ENCODE results near the gene ASAP2. TPM values are rescaled to one million over a fixed set of nuclear protein-coding genes. Genes with fewer than 3 reads are reported as not detected.

ASAP2 gene
- total RNA-seq = 10 to 100 TPM; 63.8 to 71.0 TPM
- long read RNA-seq, partial matches to known transcripts = 28 of 36 reads
- long read RNA-seq, other reads (novel, unspliced or antisense) = 7 of 36 reads

GRCh38 chr2:9205963-9206948 lies at the start of gene ASAP2:
Gene ASAP2 (plus strand): TSS chr2:9206812. CDS start chr2:9207105, 293 bp downstream.
- intact Hi-C loops (cut with DNase I, micrococcal nuclease) = loop anchor here in 1 of 2 donors (5.0 to 10.0 kb wide), 2 partner anchors 61 to 131 kb away; no protein-coding TSS in a partner anchor
- DNase-seq = peak; percentile 62 to 81
- peak; percentile 62 for ATAC-seq

DNA sequence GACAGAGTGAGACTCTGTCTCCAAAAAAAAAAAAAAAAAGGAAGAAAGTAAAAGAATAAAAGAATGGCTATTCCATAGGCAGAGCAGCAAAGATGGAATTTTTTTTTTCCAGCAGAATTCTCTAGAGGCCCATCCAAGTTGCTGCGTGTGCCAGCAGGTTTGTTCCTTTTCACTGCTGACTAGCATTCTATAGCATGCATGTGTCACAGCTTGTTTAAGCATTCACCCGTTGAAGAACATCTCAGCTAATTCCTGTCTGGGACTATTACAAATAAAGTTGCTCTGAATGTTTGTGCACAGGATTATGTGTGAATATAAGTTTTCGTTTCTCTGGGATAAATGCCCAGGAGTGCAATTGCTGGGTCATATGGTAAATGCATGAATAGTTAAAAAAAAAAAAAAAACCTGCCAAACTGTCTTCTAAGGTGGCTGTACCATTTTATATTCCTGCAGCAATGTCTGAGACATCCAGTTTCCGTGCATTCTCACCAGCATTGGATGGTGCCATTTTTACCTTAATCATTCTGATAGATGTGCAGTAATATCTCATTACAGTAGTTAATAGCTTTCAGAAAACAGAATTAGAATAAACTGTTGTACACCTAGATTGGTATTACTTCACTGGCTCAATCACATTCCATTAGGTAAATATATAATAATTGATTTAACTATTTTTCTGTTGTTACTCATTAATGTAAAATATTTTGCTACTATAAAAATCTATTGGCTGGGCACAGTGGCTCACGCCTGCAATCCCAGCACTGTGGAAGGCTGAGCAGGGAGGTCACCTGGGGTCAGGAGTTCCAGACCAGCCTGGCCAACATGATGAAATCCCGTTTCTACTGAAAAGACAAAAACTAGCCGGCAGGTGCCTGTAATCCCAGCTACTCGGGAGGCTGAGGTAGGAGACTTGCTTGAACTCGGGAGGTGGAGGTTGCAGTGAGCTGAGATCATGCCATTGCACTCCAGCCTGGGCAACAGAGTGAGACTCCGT lies 47.5 kb upstream of the ASAP2 start:
- ATAC-seq = no peak
- intact Hi-C loops (cut with DNase I, micrococcal nuclease) = no loop called here
- DNase-seq = no peak

DNA sequence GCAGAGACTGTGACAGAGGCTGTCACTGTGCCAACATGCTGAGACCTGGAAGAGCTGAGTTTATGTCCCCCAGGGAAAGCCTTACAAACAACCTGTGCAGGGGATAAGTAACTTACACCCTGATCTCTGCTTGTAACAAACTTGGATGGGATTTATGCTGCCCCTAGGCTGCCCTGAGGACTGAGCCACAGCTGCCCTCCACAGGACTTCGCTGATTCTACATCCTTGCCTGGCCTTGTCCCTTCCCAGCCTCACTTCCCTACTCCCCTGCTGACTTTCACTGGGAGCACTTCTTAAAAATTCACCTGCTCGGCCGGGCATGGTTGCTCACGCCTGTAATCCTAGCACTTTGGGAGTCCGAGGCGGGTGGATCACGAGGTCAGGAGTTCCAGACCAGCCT lies 45.9 kb upstream of the ASAP2 start:
- intact Hi-C loops (cut with DNase I, micrococcal nuclease) = no loop called here
- DNase-seq = no peak
- no peak for ATAC-seq

DNA sequence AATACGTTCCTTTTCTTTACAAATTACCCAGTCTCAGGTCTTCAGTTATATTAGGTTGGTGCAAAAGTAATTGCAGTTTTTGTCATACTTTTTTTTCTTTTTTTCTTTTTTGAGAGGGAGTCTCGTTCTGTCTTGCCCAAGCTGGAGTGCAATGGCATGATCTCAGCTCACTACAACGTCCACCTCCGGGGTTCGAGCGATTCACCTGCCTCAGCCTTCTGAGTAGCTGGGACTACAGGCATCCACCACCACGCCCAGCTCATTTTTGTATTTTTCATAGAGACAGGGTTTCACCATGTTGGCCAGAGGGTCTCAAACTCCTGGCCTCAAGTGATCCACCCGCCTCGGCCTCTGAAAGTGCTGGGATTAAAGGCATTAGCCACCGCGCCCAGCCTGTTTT lies 43.8 kb upstream of the ASAP2 start:
- intact Hi-C loops (cut with DNase I, micrococcal nuclease) = no loop called here
- ATAC-seq (no peak), DNase-seq (no peak)

DNA sequence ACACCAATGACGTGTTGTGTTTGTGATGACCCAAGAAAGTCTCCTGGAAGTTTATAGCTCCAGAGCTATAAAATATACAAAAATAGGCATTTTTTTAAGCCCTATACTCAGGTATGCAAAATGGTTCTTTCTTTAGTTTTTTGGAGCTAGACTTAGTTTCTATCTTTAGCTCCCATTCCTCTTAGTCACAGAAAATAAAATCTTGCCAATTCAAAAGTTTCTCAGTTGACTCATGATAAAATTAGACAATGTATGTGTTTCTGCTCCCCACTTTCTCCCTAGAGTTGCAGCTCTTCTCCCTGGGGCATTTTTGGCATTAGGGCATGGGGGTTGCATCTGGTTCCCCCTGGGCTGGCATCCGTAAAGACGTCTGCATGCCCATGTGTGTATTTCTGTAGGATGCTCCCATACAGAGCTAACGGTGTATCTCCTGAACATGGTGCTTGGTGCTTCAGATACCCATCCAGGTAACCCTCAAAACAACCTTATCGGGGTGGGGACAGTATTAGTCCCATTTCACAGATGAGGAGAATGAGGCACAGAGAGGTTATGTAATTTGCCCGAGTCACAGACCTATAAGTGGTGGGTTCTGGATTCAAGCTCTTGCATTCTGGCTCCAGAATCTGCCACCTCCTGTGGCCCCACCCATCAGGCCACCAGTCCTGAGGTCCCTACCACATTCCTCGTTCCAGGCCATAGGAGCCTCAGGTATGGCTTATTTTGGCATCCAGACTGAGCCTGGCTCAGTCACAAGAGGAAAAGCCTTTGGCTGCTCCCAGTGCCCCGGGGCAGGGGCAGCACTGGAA lies 43.1 kb upstream of the ASAP2 start:
- intact Hi-C loops (cut with DNase I, micrococcal nuclease) = no loop called here
- ATAC-seq = no peak

GRCh38 chr2:9164112-9164608 lies 42.5 kb upstream of the ASAP2 start:
- no peak for ATAC-seq
- DNase-seq = no peak
- intact Hi-C loops (cut with DNase I, micrococcal nuclease) = no loop called here

More for the DNA sequence above, 43.1 kb upstream of the ASAP2 start:
- DNase-seq = no peak

GRCh38 chr2:9165625-9166024 lies 41.0 kb upstream of the ASAP2 start:
- no peak for ATAC-seq
- intact Hi-C loops (cut with DNase I, micrococcal nuclease) = no loop called here
- no peak for DNase-seq

GRCh38 chr2:9166579-9167377 lies 39.8 kb upstream of the ASAP2 start:
- no peak for ATAC-seq

GRCh38 chr2:9167718-9168657 lies 38.6 kb upstream of the ASAP2 start:
- DNase-seq (no peak), ATAC-seq (peak; percentile 32)
- intact Hi-C loops (cut with DNase I, micrococcal nuclease) = no loop called here

More at GRCh38 chr2:9166579-9167377, 39.8 kb upstream of the ASAP2 start:
- intact Hi-C loops (cut with DNase I, micrococcal nuclease) = no loop called here
- no peak for DNase-seq

- intact Hi-C loops (cut with DNase I, micrococcal nuclease) = no loop called here
- ATAC-seq = no peak
- no peak for DNase-seq
These were observed 37.8 kb upstream of the ASAP2 start for GRCh38 chr2:9168821-9169221.

- ATAC-seq (peak; percentile 33), DNase-seq (no peak)
- intact Hi-C loops (cut with DNase I, micrococcal nuclease) = no loop called here
These were observed 37.1 kb upstream of the ASAP2 start for GRCh38 chr2:9169349-9170107.

DNA sequence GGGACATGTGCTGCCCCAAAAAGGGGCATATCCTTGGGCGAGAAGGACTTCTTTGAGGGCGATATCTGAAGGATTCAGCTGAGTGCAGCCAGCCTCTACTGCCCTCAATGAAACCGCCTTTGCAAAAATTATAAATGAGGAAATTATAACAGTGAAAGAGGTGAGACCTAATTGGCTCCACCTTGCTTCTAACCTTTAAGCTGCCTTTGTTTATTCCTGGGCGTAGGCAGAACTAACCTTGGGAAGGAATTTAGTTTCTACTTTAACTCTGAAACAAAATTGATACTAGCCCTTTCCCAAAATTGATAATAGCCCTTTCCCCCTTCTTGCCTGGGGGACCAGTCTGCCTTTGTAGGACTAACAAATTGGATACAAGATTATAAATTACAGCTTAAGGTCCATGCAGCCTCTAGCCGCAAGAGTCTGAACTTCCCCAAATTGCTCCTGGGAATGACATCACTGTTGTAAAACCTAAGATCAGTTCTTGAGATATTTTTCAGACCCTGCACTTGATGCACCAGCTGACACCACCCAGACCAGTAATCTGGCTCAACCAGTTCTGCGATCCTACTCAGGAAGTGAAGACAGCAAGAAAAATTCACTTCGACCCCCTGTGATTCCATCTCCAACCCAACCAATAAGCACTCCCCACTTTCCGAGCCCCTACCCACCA lies 36.0 kb upstream of the ASAP2 start:
- intact Hi-C loops (cut with DNase I, micrococcal nuclease) = no loop called here
- peak; percentile 42 to 66 for DNase-seq
- peak; percentile 80 for ATAC-seq

GRCh38 chr2:9174771-9175437 lies 31.7 kb upstream of the ASAP2 start:
- intact Hi-C loops (cut with DNase I, micrococcal nuclease) = no loop called here
- no peak for DNase-seq

GRCh38 chr2:9178110-9178903 lies 28.3 kb upstream of the ASAP2 start:
- peak; percentile 61 for ATAC-seq
- intact Hi-C loops (cut with DNase I, micrococcal nuclease) = no loop called here
- peak; percentile 27 to 55 for DNase-seq

More at GRCh38 chr2:9174771-9175437, 31.7 kb upstream of the ASAP2 start:
- ATAC-seq = no peak
